Stimulated activated naive CD8-positive, alpha-beta T cell treated with anti-CD3 and anti-CD28 coated beads, Interleukin-15, Interleukin-2, amounts not matched to agents 100 ng/mL and 50 ng/mL, for 24 hours (primary cell): ENCODE results near the gene ACP3.

Source experiments
- H3K27ac Mint-ChIP-seq: one replicate; pipeline ENCODE4 v1.8.0; 2021; ENCODE audit warnings: mild to moderate bottlenecking, mixed read lengths
- H3K27me3 Mint-ChIP-seq: one replicate; pipeline ENCODE4 v1.8.0; 2021; ENCODE audit warnings: mixed read lengths
- H3K36me3 Mint-ChIP-seq: one replicate; pipeline ENCODE4 v1.8.0; 2021; ENCODE audit warnings: low read depth, mixed read lengths
- H3K4me1 Mint-ChIP-seq: one replicate; pipeline ENCODE4 v1.8.0; 2021; ENCODE audit warnings: low read depth, mixed read lengths
- H3K4me3 Mint-ChIP-seq: one replicate; pipeline ENCODE4 v1.8.0; 2021; ENCODE audit warnings: mild to moderate bottlenecking, mixed read lengths
- H3K9me3 Mint-ChIP-seq: one replicate; pipeline ENCODE4 v1.8.0; 2021; ENCODE audit warnings: mixed read lengths

Gene ACP3

GRCh38 chr3:132401255-132401654 lies 84.0 kb downstream of the ACP3 start:
- peaks cover 4% of the 10 kb centered on the region for H3K27me3 Mint-ChIP-seq
- no peaks in the 10 kb centered on the region for H3K9me3 Mint-ChIP-seq
- H3K36me3 Mint-ChIP-seq, result no peaks in the 10 kb centered on the region
- no peak overlapping the region for H3K27ac Mint-ChIP-seq
- no peak overlapping the region for H3K4me3 Mint-ChIP-seq
- H3K4me1 Mint-ChIP-seq, result no peaks in the 10 kb centered on the region

GRCh38 chr3:132404276-132404675 lies 87.1 kb downstream of the ACP3 start:
- Mint-ChIP-seq H3K4me3 (no peak overlapping the region), H3K4me1 (no peaks in the 10 kb centered on the region), H3K27ac (no peak overlapping the region)

GRCh38 chr3:132405188-132405587 lies 88.0 kb downstream of the ACP3 start:
- no peak overlapping the region for H3K27ac Mint-ChIP-seq
- H3K27me3 Mint-ChIP-seq, result peaks cover 4% of the 10 kb centered on the region
- no peak overlapping the region for H3K4me3 Mint-ChIP-seq
- H3K4me1 Mint-ChIP-seq, result no peaks in the 10 kb centered on the region
- no peaks in the 10 kb centered on the region for H3K36me3 Mint-ChIP-seq
- H3K9me3 Mint-ChIP-seq, result no peaks in the 10 kb centered on the region

More at GRCh38 chr3:132404276-132404675, 87.1 kb downstream of the ACP3 start:
- Mint-ChIP-seq H3K36me3 (no peaks in the 10 kb centered on the region), H3K27me3 (peaks cover 4% of the 10 kb centered on the region), H3K9me3 (no peaks in the 10 kb centered on the region)

- H3K36me3 Mint-ChIP-seq, result no peaks in the 10 kb centered on the region
- peaks cover 4% of the 10 kb centered on the region for H3K27me3 Mint-ChIP-seq
- H3K4me3 Mint-ChIP-seq, result no peak overlapping the region
- no peaks in the 10 kb centered on the region for H3K4me1 Mint-ChIP-seq
- no peaks in the 10 kb centered on the region for H3K9me3 Mint-ChIP-seq
- H3K27ac Mint-ChIP-seq, result no peak overlapping the region
These were observed 88.5 kb downstream of the ACP3 start for GRCh38 chr3:132405609-132406299.

- Mint-ChIP-seq H3K36me3 (no peaks in the 10 kb centered on the region), H3K4me1 (no peaks in the 10 kb centered on the region), H3K27ac (no peak overlapping the region), H3K27me3 (peaks cover under 1% of the 10 kb centered on the region), H3K9me3 (no peaks in the 10 kb centered on the region), H3K4me3 (no peak overlapping the region)
These were observed 89.4 kb downstream of the ACP3 start for GRCh38 chr3:132406587-132406986.

- no peak overlapping the region for H3K27ac Mint-ChIP-seq
- no peaks in the 10 kb centered on the region for H3K9me3 Mint-ChIP-seq
- no peaks in the 10 kb centered on the region for H3K36me3 Mint-ChIP-seq
- H3K4me3 Mint-ChIP-seq, result no peak overlapping the region
- H3K27me3 Mint-ChIP-seq, result no peaks in the 10 kb centered on the region
- H3K4me1 Mint-ChIP-seq, result no peaks in the 10 kb centered on the region
These were observed 89.8 kb downstream of the ACP3 start for GRCh38 chr3:132407025-132407424.
